HG03025 (cell line): ENCODE data around the gene B4GALNT2.
"Not testable (repeated sequence)": the region's sequence is repeated elsewhere in the genome, so short reads cannot be mapped to it uniquely, and the experiment has no call there.

ENCODE experiments used
- ATAC-seq: cut with Tn5 transposase; IDR thresholded peaks from one replicate; pipeline ENCODE4 v1.9.1; 2021; ENCODE audit warnings: mild to moderate bottlenecking, moderate library complexity; ENCODE audit not compliant: unreplicated experiment, low FRiP score

B4GALNT2 gene

GRCh38 chr17:49117587-49118230 is 14.9 kb upstream of the B4GALNT2 start:
- ATAC-seq: no peak

- ATAC-seq: no peak
These were observed 12.4 kb upstream of the B4GALNT2 start for GRCh38 chr17:49120166-49120565.

- no peak for ATAC-seq
These were observed 10.8 kb upstream of the B4GALNT2 start for GRCh38 chr17:49121696-49122292.

- ATAC-seq: no peak
These were observed 10.0 kb upstream of the B4GALNT2 start for GRCh38 chr17:49122566-49122965.

DNA sequence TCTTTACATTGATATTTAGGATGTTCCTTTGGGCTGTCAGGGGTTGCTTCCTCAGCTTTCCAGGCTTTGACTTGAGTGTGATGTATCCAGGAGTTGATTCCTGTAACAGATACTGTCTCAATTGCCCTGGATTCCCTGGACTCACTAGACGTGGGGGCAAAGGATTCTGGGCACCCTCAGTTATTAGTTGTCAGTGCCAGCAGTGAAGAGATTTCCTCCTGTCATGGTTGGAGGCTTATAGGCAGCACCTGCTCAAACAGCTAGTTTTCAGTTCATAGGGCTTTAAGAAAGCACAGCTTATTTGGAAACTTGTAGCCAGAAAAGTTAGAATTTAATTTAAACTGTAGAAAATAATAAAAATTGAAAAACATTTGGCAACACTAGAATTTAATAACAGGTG is 9.5 kb upstream of the B4GALNT2 start:
- ATAC-seq: no peak

- no peak for ATAC-seq
These were observed 7.1 kb upstream of the B4GALNT2 start for GRCh38 chr17:49125449-49125848.

DNA sequence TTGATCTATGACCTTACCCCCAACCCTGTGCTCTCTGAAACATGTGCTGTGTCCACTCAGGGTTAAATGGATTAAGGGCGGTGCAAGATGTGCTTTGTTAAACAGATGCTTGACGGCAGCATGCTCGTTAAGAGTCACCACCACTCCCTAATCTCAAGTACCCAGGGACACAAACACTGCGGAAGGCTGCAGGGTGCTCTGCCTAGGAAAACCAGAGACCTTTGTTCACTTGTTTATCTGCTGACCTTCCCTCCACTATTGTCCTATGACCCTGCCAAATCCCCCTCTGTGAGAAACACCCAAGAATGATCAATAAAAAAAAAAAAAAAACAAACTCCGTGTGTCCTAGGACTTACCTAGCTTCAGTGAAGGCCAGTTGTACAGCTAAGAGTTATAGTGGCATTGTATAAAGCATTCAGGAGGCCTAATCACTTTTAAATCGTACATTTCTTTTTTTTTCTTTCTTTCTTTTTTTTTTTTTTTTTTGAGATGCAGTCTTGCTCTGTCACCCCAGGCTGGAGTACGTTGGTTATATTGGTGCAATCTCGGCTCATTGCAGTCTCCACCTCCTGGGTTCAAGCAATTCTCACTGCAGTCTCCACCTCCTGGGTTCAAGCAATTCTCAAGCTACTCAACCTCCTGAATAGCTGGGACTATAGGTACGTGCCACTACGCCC is 6.2 kb upstream of the B4GALNT2 start:
- ATAC-seq: not testable (repeated sequence)

DNA sequence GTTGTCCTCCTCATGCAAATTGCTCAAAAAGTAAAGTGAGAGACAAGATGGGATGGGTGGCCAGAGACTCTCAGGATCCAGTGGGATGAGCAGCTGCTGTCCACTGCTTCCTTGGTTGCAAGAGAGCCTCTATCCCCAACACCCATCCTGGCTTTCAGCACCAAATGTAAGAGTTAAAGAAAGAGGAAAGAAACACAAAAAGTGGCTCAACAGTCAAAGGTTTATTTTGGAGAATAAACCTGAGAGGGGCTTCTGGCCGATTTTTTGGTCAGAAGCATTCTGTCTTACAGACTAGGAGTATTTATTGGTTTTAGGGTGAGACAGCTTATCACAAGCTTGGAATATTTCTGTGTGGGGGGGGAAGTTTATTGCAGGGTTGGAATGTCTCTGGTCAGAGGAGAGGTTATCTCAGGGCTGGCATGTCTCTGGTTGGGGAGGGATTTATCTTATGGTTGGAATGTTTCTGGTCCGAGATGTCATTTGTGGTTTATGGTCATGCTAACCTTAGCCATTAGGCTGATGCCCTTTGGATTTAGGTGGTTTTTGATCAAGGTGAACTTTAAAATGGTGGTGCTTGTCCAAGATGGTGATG is 3.1 kb upstream of the B4GALNT2 start:
- not testable (repeated sequence) for ATAC-seq

DNA sequence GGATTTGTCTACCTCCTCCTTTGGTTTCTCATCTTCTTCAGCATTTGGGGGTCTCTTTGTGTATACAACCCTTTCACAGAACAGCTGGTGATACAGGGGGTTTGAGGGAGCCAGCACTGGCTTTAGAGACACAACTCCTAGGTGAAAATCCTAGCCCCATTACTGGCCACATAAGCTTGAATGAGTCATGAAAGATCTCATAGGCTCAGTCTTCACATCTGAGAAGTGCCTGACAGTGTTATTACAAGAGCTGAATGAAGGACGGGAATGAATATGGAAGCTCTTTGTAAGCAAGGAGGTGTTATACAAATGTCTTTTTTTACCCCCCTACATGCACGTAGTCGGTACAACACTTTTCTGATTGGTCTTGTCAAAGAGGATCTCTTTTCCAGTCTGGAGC is 1.7 kb upstream of the B4GALNT2 start:
- no peak for ATAC-seq

DNA sequence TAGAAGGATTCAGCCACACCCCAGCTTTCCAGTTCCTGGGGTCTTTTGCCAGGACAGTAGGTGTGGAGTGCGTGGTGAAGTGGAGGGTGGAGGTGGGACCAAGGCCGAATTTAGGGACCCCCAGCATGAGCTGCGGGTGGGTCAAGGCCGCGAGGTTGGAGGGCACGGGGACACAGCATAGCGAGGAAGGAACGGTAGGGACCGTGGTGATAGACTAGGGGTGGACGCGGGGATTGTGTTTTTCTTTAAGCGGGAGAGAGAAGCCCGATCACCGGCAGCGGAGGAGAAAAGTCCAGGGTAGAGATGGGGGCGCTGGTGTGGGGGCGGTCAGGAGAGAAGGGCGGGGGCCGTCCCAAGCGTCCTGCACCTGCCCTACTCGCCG is 261 bp upstream of the B4GALNT2 start:
- no peak for ATAC-seq

- no peak for ATAC-seq
These were observed 3.8 kb downstream of the B4GALNT2 start for GRCh38 chr17:49136335-49136734.

- not testable (repeated sequence) for ATAC-seq
These were observed 13.1 kb downstream of the B4GALNT2 start for GRCh38 chr17:49145654-49146053.

DNA sequence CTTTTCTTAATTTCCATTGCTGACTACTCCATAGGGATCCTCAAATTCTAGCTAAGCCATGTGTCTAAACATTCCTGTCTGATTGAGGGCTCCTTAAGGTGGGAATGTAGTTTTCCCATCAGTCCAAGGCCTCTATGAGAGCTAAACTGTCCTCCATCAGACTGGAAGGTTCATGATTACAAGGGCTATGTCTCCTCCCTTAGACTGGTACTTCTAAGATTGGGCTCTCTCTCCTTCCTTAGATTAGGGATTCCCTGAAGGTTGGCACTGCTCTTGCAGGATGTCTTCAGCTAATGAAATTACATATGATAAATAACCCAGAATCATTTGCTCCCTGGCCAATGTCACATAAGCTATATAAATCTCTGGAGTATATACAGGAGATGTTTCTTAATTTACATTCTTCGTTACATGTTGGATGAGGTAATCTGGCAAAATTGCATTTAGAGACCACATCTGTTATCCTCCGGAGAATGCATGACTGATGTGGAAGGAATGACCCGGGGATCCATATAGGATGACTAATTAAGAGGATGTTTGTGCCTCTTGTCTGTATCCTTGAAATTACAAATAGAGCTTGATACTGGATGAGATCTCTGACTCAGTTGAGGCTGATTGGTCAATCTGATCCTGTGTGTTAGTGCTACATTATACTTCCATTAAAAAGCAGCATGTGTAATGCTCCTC is 14.2 kb downstream of the B4GALNT2 start:
- no peak for ATAC-seq

DNA sequence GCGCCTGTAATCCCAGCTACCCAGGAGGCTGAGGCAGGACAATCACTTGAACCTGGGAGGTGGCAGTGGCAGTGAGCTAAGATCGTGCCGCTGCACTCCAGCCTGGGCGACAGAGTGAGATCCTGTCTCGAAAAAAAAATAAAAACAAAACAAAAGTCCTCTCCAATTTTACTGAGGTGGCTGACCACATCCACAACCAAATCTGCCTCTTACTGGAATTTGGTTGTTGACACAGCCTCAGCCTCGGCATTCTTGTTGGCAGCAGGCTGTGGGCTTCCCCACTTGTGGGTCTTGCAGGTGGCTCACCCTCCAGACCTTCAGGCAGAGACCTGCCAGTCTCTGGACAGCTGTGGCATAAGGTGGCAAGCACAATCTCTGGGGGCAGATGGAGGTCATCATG is 15.6 kb downstream of the B4GALNT2 start:
- ATAC-seq: no peak

DNA sequence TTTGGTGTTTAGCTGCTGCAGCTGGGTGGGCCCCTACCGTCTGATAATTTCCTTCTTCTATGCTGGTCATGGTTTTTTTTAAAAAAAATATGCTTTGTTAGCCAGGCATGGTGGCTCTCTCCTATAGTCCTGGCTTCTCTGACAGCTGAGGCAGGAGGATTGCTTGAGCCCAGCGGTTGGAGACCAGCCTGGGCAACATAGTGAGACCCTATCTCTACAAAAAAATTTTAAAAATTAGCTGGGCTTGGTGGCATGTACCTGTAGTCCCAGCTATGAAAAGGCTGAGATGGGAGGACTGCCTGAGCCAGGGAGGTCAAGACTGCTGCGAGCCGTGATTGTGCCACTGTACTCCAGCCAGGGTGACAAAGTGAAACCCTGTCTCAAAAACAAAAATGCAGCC is 19.4 kb downstream of the B4GALNT2 start:
- no peak for ATAC-seq

- no peak for ATAC-seq
These were observed 23.7 kb downstream of the B4GALNT2 start for GRCh38 chr17:49156256-49156655.

GRCh38 chr17:49157784-49158183 is 25.2 kb downstream of the B4GALNT2 start:
- ATAC-seq: no peak

- ATAC-seq: no peak
These were observed 30.3 kb downstream of the B4GALNT2 start for GRCh38 chr17:49162866-49163265.

DNA sequence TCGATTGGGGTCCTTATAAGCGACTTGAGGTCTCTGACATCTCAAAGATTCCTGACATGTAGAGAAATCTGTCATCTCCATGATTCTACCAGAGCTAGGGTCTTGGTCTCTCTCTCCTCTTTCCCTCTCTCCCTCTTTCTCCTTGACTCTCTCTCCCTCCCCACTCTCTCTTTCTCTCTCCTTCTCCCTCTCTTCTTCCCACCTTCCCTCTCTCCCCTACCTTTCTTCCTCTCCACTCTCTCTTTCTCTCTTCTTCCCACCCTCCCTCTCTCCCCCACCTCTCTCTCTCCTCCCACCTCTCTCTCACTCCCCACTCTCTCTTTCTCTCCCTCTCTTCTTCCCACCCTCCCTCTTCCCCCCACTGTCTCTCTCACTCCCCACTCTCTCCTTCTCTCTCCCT is 32.6 kb downstream of the B4GALNT2 start:
- ATAC-seq: no peak

DNA sequence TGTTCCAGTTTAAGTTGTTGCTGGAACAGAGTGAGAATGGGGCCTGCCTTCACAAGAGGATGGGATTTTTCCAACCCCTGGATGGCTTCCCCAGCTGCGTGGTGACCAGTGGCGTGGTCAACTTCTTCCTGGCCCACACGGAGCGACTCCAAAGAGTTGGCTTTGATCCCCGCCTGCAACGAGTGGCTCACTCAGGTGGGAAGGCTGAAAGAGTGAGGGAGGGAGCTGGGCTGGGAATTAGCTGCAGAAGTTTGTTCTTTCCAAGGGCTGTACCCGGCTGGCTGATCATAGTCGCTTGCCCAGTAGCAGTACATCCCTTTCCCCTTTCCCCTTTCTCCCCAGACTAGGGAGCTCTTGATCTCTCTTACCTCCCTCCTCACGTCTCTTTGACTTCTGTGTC is 36.1 kb downstream of the B4GALNT2 start:
- ATAC-seq: no peak

DNA sequence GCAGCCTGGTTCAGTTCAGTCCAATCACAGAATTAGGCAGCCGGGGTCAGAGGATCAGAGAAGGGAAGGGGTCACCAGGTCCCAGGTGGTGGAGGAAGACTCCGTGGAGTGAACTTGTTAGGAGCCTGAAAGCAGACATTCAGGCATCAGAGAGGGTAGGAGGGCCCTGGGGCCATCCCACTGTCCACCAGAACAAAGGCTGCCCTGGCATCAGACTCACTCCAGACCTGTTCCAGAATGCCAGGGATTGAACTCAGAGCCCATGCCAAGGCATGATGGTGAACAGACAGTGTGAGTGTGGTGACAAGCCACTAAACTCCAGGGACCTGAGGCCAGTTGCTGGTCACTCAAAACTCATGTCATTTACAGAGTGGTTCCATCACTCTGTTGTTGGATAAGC is 37.6 kb downstream of the B4GALNT2 start:
- no peak for ATAC-seq
